Liver (tissue), 9 donors: ENCODE data around the gene TCP1. TPM values are rescaled to one million over a fixed set of nuclear protein-coding genes. Genes with fewer than 3 reads are reported as not detected.
A peak's percentile ranks its signal among the peaks of the same experiment; 100 is the strongest.

Source experiments
- DNase-seq: peaks from one replicate; pipeline ENCODE4 v3.0.0-alpha.2; 2017; ENCODE audit warnings: low spot score
- H3K27ac ChIP-seq, 2 donors: one replicate each; pipeline ENCODE4 v1.7.0; 2013; ENCODE audit warnings: inconsistent platforms in 2 of 2, low read length in 2 of 2, control low read depth in 1 of 2, low read depth in 1 of 2, mild to moderate bottlenecking in 1 of 2
- H3K27me3 ChIP-seq, 4 donors: one replicate each; pipeline versions ENCODE4 v1.6.1 to v1.7.0; 2013; ENCODE audit warnings: low read length in 3 of 4, inconsistent platforms in 1 of 4, mild to moderate bottlenecking in 1 of 4, moderate library complexity in 1 of 4; ENCODE audit not compliant: control insufficient read depth in 4 of 4, insufficient read depth in 4 of 4
- H3K36me3 ChIP-seq, 4 donors: one replicate each; pipeline versions ENCODE4 v1.6.1 to v1.7.0; 2013; ENCODE audit warnings: low read length in 3 of 4, mild to moderate bottlenecking in 3 of 4, low read depth in 1 of 4, moderate library complexity in 1 of 4; ENCODE audit not compliant: control insufficient read depth in 4 of 4, insufficient read depth in 3 of 4
- H3K4me1 ChIP-seq, 4 donors: one replicate each; pipeline versions ENCODE4 v1.6.1 to v1.7.0; 2013; ENCODE audit warnings: low read length in 3 of 4, mild to moderate bottlenecking in 3 of 4, moderate library complexity in 1 of 4; ENCODE audit not compliant: control insufficient read depth in 4 of 4, insufficient read depth in 4 of 4
- H3K4me3 ChIP-seq, 3 donors: one replicate each; pipeline versions ENCODE4 v1.6.1 to v1.7.0; 2013; ENCODE audit warnings: low read length in 3 of 3, control low read depth in 1 of 3, low read depth in 1 of 3, mild to moderate bottlenecking in 1 of 3
- H3K9ac ChIP-seq, 2 donors: one replicate each; pipeline ENCODE4 v1.7.0; 2013; ENCODE audit warnings: low read length in 2 of 2, mild to moderate bottlenecking in 2 of 2, moderate library complexity in 2 of 2, control low read depth in 1 of 2, low read depth in 1 of 2
- H3K9me3 ChIP-seq, 4 donors: one replicate each; pipeline versions ENCODE4 v1.6.1 to v1.7.0; 2013; ENCODE audit warnings: low read length in 3 of 4; ENCODE audit not compliant: control insufficient read depth in 4 of 4
- ATF3 ChIP-seq: IDR thresholded peaks from 2 replicates; pipeline ENCODE4 v1.6.1; 2016; ENCODE audit warnings: antibody characterized with exemption
- CTCF ChIP-seq: fragments of 150-350 bp; IDR thresholded peaks from 2 replicates; pipeline ENCODE4 v1.5.1; 2017; ENCODE audit warnings: improper control_type of control experiment, low read depth, low read length; ENCODE audit not compliant: missing input control
- EGR1 ChIP-seq, 2 donors: IDR thresholded peaks; 2 replicates each; pipeline ENCODE4 v1.6.1; 2016 to 2018; ENCODE audit warnings: antibody characterized with exemption in 2 of 2, low read depth in 2 of 2
- FOXA1 ChIP-seq: IDR thresholded peaks from 2 replicates; pipeline ENCODE4 v1.6.1; 2016; ENCODE audit warnings: antibody characterized with exemption
- FOXA2 ChIP-seq: IDR thresholded peaks from 2 replicates; pipeline ENCODE4 v1.6.1; 2016; ENCODE audit warnings: antibody characterized with exemption
- GABPA ChIP-seq, 2 donors: IDR thresholded peaks in 1 of 2; conservative IDR thresholded peaks in 1 of 2; 2 replicates each; pipeline ENCODE4 v1.6.1; 2016; ENCODE audit warnings: antibody characterized with exemption in 2 of 2, mild to moderate bottlenecking in 1 of 2, moderate library complexity in 1 of 2
- HNF4A ChIP-seq, 2 donors: conservative IDR thresholded peaks; 2 replicates each; pipeline ENCODE4 v1.6.1; 2016; ENCODE audit warnings: antibody characterized with exemption in 2 of 2, mild to moderate bottlenecking in 2 of 2
- HNF4G ChIP-seq: IDR thresholded peaks from 2 replicates; pipeline ENCODE4 v1.6.1; 2016; ENCODE audit warnings: antibody characterized with exemption
- JUND ChIP-seq, 2 donors: IDR thresholded peaks; 2 replicates each; pipeline ENCODE4 v1.6.1; 2016; ENCODE audit warnings: antibody characterized with exemption in 2 of 2
- MAX ChIP-seq: IDR thresholded peaks from 2 replicates; pipeline ENCODE4 v1.6.1; 2016; ENCODE audit warnings: antibody characterized with exemption
- NR2F2 ChIP-seq: IDR thresholded peaks from 2 replicates; pipeline ENCODE4 v1.6.1; 2016; ENCODE audit warnings: antibody characterized with exemption
- RAD21 ChIP-seq, 2 donors: IDR thresholded peaks; 2 replicates each; pipeline ENCODE4 v1.6.1; 2016; ENCODE audit warnings: antibody characterized with exemption in 2 of 2, mild to moderate bottlenecking in 2 of 2
- REST ChIP-seq: IDR thresholded peaks from 2 replicates; pipeline ENCODE4 v1.6.1; 2016; ENCODE audit warnings: antibody characterized with exemption, mild to moderate bottlenecking
- RXRA ChIP-seq, 2 donors: IDR thresholded peaks; 2 replicates each; pipeline ENCODE4 v1.6.1; 2017 to 2018; ENCODE audit warnings: antibody characterized with exemption in 2 of 2, mild to moderate bottlenecking in 1 of 2
- SP1 ChIP-seq: IDR thresholded peaks from 2 replicates; pipeline ENCODE4 v1.6.1; 2018; ENCODE audit warnings: antibody characterized with exemption, mild to moderate bottlenecking
- TAF1 ChIP-seq: conservative IDR thresholded peaks from 2 replicates; pipeline ENCODE4 v1.6.1; 2016; ENCODE audit warnings: antibody characterized with exemption, mild to moderate bottlenecking
- YY1 ChIP-seq: IDR thresholded peaks from 2 replicates; pipeline ENCODE4 v1.6.1; 2016; ENCODE audit warnings: antibody characterized with exemption, mild to moderate bottlenecking
- WGBS: extraction: QIAGEN DNeasy Blood & Tissue Kit; methylation state at CpG from one replicate; pipeline ENCODE4 v1.1.7; 2013; 5-methylcytosine and 5-hydroxymethylcytosine counted together
- polyA plus RNA-seq, 2 donors: library from polyadenylated mRNA; stranded (reverse) in 1 of 2; unstranded in 1 of 2; fragments of 200-250 nt in 1 of 2; fragments of >200 nt in 1 of 2; fragmentation: Nextera tagmentation in 1 of 2; extraction: Ambion mirVana in 1 of 2; gene quantifications; one replicate each; pipeline versions ENCODE4 v1.2.1 to v1.2.3, GENCODE V29; 2013 to 2015
- total RNA-seq, 2 donors: library from RNA; depleted of rRNA; stranded (reverse); fragments of >200 nt; gene quantifications; one replicate each; pipeline ENCODE4 v1.2.3, GENCODE V29; 2014
- TF ChIP-seq, protein P1 (sequence below): IDR thresholded peaks from 2 replicates; pipeline ENCODE4 v1.6.1; 2016; ENCODE audit warnings: antibody characterized with exemption
- donor health status: healthy.
- donor health status: healthy.
- donor health status: healthy.
- donor health status: healthy.
- donor health status: healthy.

The TCP1 gene
- total RNA-seq (100 to 1,000 TPM; 124 to 155 TPM), polyA plus RNA-seq (10 to 100 TPM; 59.5 to 64.1 TPM)

DNA sequence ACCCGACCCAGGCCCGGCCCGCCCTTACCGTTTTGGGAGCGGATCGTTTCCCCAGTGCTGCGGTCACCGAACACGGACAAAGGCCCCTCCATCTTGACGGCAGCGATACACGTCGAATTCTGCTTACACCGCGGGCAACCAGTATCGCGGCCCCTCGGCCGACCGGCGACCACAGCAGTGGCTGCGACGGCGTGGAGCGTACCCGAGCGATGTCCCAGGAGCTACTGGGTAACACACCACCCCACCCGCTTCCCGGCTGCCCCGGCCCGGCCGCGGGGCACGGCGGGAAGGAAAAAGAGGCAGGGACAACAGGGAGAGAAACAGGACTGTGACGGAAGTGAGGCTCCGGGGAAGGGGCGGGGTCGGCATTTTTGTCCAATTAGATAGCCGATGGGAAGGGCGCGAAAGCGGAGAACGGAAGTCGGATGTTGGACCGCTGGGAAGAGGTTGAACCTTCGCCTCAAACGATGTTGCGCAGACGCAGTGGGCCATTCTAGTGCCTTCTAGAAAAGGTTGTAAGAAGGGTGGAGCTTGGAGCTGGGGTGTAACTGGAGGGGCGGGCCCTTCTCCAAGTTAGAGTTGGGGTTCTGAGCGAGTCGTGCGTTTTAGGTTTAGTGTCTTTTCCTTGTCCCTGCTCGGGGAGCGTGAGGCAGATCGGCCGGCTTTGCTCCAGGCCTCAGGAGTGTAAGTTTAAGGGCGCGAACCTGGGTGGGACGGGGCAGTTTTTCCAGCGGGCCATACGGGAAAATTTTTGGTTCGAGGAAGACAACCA, at the start of gene TCP1:
Gene TCP1 (minus strand): TSS at position 226 of the 772 bp plus-strand sequence. CDS start 134 bp downstream, at position 92.
- peaks cover 5 to 26% (median 23%) of the 10 kb centered on the region in 4 donors for H3K36me3 ChIP-seq
- TF ChIP-seq YY1 (peak; percentile 92), MAX (peak; percentile 87), HNF4A (conservative IDR thresholded peaks at IDR 0.05) (peak; percentile 51 to 55), NR2F2 (no peak), REST (peak; percentile 91), SP1 (peak; percentile 80), JUND (IDR thresholded peaks at IDR 0.05) (peak; percentile 55 to 67), GABPA (IDR thresholded peaks at IDR 0.05 in 1 of 2, conservative IDR thresholded peaks at IDR 0.05 in 1 of 2) (peak; percentile 89 to 96), FOXA1 (peak; percentile 55), FOXA2 (peak; percentile 48), RXRA (IDR thresholded peaks at IDR 0.05) (peak; percentile 63 to 80), TAF1 (peak; percentile 91), EGR1 (IDR thresholded peaks at IDR 0.05; ENCODE audit: low read depth in 2 of 2) (peak; percentile 51 to 76), ATF3 (no peak), CTCF (no peak), RAD21 (IDR thresholded peaks at IDR 0.05) (peak; percentile 23 to 45), HNF4G (no peak)
- TF ChIP-seq, protein P1, sequence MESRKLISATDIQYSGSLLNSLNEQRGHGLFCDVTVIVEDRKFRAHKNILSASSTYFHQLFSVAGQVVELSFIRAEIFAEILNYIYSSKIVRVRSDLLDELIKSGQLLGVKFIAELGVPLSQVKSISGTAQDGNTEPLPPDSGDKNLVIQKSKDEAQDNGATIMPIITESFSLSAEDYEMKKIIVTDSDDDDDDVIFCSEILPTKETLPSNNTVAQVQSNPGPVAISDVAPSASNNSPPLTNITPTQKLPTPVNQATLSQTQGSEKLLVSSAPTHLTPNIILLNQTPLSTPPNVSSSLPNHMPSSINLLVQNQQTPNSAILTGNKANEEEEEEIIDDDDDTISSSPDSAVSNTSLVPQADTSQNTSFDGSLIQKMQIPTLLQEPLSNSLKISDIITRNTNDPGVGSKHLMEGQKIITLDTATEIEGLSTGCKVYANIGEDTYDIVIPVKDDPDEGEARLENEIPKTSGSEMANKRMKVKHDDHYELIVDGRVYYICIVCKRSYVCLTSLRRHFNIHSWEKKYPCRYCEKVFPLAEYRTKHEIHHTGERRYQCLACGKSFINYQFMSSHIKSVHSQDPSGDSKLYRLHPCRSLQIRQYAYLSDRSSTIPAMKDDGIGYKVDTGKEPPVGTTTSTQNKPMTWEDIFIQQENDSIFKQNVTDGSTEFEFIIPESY, result peak; percentile 69
- H3K9ac ChIP-seq, result peak within 1 kb of the TSS; percentile 91 to 97
- H3K27ac ChIP-seq, result peak within 1 kb of the TSS; percentile 99
- no peaks in the 10 kb centered on the region for H3K27me3 ChIP-seq
- peak; percentile 98 for DNase-seq
- under 1% methylated on average over 64 of the region's 64 CpGs for WGBS
- peak within 1 kb of the TSS; percentile 86 to 98 (median 97) for H3K4me3 ChIP-seq
- H3K9me3 ChIP-seq, result no peaks in the 10 kb centered on the region
- peaks cover 3 to 32% (median 25%) of the 10 kb centered on the region in 4 donors for H3K4me1 ChIP-seq
